ENCODE data around the gene BAK1.

Gene BAK1

GRCh38 chr6:33578588-33579011 lies 1.5 kb downstream of the BAK1 start:
- in situ Hi-C loops (cut with MboI; ENCODE audit: low pct_unique_long_range_greater_than_20kb, low sequenced_read_pairs, unreplicated experiment), result no loop called here
- no peak for DNase-seq (ENCODE audit: low spot score)
- TF ChIP-seq CTCF (IDR thresholded peaks at IDR 0.05; ENCODE audit: extremely low read depth, insufficient read depth, missing control alignments), result no peak

GRCh38 chr6:33578164-33578563 lies 1.9 kb downstream of the BAK1 start:
- in situ Hi-C loops (cut with MboI; ENCODE audit: low pct_unique_long_range_greater_than_20kb, low sequenced_read_pairs, unreplicated experiment), result no loop called here
- TF ChIP-seq CTCF (IDR thresholded peaks at IDR 0.05; ENCODE audit: extremely low read depth, insufficient read depth, missing control alignments), result no peak
- DNase-seq (ENCODE audit: low spot score), result no peak

GRCh38 chr6:33577718-33578117 lies 2.4 kb downstream of the BAK1 start:
- no peak for TF ChIP-seq CTCF (IDR thresholded peaks at IDR 0.05; ENCODE audit: extremely low read depth, insufficient read depth, missing control alignments)
- in situ Hi-C loops (cut with MboI; ENCODE audit: low pct_unique_long_range_greater_than_20kb, low sequenced_read_pairs, unreplicated experiment), result no loop called here
- DNase-seq (ENCODE audit: low spot score), result no peak

- no peak for TF ChIP-seq CTCF (IDR thresholded peaks at IDR 0.05; ENCODE audit: extremely low read depth, insufficient read depth, missing control alignments)
Observed at GRCh38 chr6:33577106-33577535, 3.0 kb downstream of the BAK1 start.

GRCh38 chr6:33576668-33577067 lies 3.4 kb downstream of the BAK1 start:
- no peak for DNase-seq (ENCODE audit: low spot score)
- in situ Hi-C loops (cut with MboI; ENCODE audit: low pct_unique_long_range_greater_than_20kb, low sequenced_read_pairs, unreplicated experiment), result no loop called here
- no peak for TF ChIP-seq CTCF (IDR thresholded peaks at IDR 0.05; ENCODE audit: extremely low read depth, insufficient read depth, missing control alignments)

More at GRCh38 chr6:33577106-33577535, 3.0 kb downstream of the BAK1 start:
- in situ Hi-C loops (cut with MboI; ENCODE audit: low pct_unique_long_range_greater_than_20kb, low sequenced_read_pairs, unreplicated experiment), result no loop called here
- DNase-seq (ENCODE audit: low spot score), result no peak

GRCh38 chr6:33575211-33575610 lies 4.9 kb downstream of the BAK1 start:
- in situ Hi-C loops (cut with MboI; ENCODE audit: low pct_unique_long_range_greater_than_20kb, low sequenced_read_pairs, unreplicated experiment), result no loop called here
- no peak for DNase-seq (ENCODE audit: low spot score)
- TF ChIP-seq CTCF (IDR thresholded peaks at IDR 0.05; ENCODE audit: extremely low read depth, insufficient read depth, missing control alignments), result no peak
